Heart left ventricle (tissue), 16 donors: ENCODE measurements around the gene HSD17B10. TPM values are rescaled to one million over a fixed set of nuclear protein-coding genes. Genes with fewer than 3 reads are reported as not detected.
"Not testable (repeated sequence)": the region's sequence is repeated elsewhere in the genome, so short reads cannot be mapped to it uniquely, and the experiment has no call there.

ENCODE experiments used
- ATAC-seq, 4 donors: fragments of 200-7000 bp; cut with Tn5 transposase; one replicate each; pipeline ENCODE4 v1.9.1; 2020 to 2022; ENCODE audit warnings: moderate library complexity in 4 of 4, mild to moderate bottlenecking in 3 of 4, moderate number of reproducible peaks in 1 of 4
- DNase-seq, 5 donors: peaks; one replicate each; pipeline ENCODE4 v3.0.0-alpha.2; 2020
- H3K27ac ChIP-seq, 12 donors: fragments of 200-600 bp; sonication (generic) in 4 of 12; one replicate each; pipeline versions ENCODE4 v1.5.0 to v1.8.0; 2016 to 2022; ENCODE audit warnings: mild to moderate bottlenecking in 2 of 12
- H3K27me3 ChIP-seq, 9 donors: fragments of 200-600 bp; sonication (generic) in 2 of 9; one replicate each; pipeline versions ENCODE4 v1.5.1 to v1.8.0; 2016 to 2022; ENCODE audit warnings: mild to moderate bottlenecking in 3 of 9
- H3K36me3 ChIP-seq, 9 donors: fragments of 200-600 bp; sonication (generic) in 2 of 9; one replicate each; pipeline versions ENCODE4 v1.5.0 to v1.8.0; 2018 to 2022; ENCODE audit warnings: mild to moderate bottlenecking in 2 of 9
- H3K4me1 ChIP-seq, 12 donors: fragments of 200-600 bp; sonication (generic) in 4 of 12; one replicate each; pipeline versions ENCODE4 v1.5.0 to v1.8.0; 2016 to 2022; ENCODE audit warnings: mild to moderate bottlenecking in 3 of 12
- H3K4me3 ChIP-seq, 12 donors: fragments of 200-600 bp; sonication (generic) in 4 of 12; one replicate each; pipeline versions ENCODE4 v1.5.0 to v1.8.0; 2017 to 2022; ENCODE audit warnings: mild to moderate bottlenecking in 9 of 12, moderate library complexity in 4 of 12
- H3K9me3 ChIP-seq, 12 donors: fragments of 200-600 bp; sonication (generic) in 4 of 12; one replicate each; pipeline versions ENCODE4 v1.5.0 to v1.8.0; 2016 to 2022; ENCODE audit warnings: mild to moderate bottlenecking in 1 of 12
- POLR2A ChIP-seq, 2 donors: fragments of 450-650 bp; IDR thresholded peaks; one replicate each; pipeline ENCODE4 v1.6.1; 2017; ENCODE audit warnings: antibody characterized with exemption in 2 of 2, mild to moderate bottlenecking in 2 of 2, moderate library complexity in 2 of 2
- WGBS, 4 donors: extraction: QIAGEN DNeasy Blood & Tissue Kit in 2 of 4; methylation state at CpG; one replicate each; pipeline versions ENCODE4 v1.1.5 to v1.1.7; 2013 to 2018; 5-methylcytosine and 5-hydroxymethylcytosine counted together
- intact Hi-C, 10 donors: fragments of 100-400 bp; cut with DNase I; formaldehyde crosslinking; loops; one replicate each; pipeline versions ENCODE4 v1.11.1 to v1.14.2; 2022
- polyA plus RNA-seq, 2 donors: library from polyadenylated mRNA; stranded (reverse); fragments of 200-250 nt; gene quantifications; one replicate each; pipeline ENCODE4 v1.2.3, GENCODE V29; 2013
- total RNA-seq, 9 donors: library from RNA; depleted of rRNA in 2 of 9; stranded (reverse); fragments of >200 nt in 2 of 9; fragmentation: NEBNext Ultra II Directional in 3 of 9; extraction: Animal tissue kit (Norgen Biotek cat#: 25700) in 3 of 9; gene quantifications; one replicate each; pipeline versions ENCODE4 v1.1.0 to v1.2.4, GENCODE V29; 2016 to 2023
- TF ChIP-seq, protein P1 (sequence below), 12 donors: fragments of 200-600 bp; sonication (generic) in 4 of 12; IDR thresholded peaks; one replicate each; pipeline versions ENCODE4 v1.5.0 to v1.8.0; 2018 to 2022; ENCODE audit warnings: antibody characterized with exemption in 12 of 12, mild to moderate bottlenecking in 5 of 12
- donor health status: ischemic (EF 13 %, LVEDD 7.1; RV severe dilation, severe dysfunction).
- donor health status: healthy with polysubstance abuse.
- donor health status: DM: no; HTN: yes; CAD: no.
- donor health status: DM: no; HTN: no; CAD: no.
- donor health status: ischemic (EF 25% LVEDD 6.9; RV normal size, moderate dysfunction).
- donor health status: ischemic (EF 25% LVEDD 5.7; RV mildly dilated, moderate dysfunction).
- donor health status: healthy.
- donor health status: DM: yes; HTN: yes; CAD: no.
- donor health status: ischemic (EF 35%, LVEDD 5.7; RV mildly dilated, moderate dysfunction).
- donor health status: nonischemic (EF 11% LVEDD 7.7; RV severe dilation, severe dysfunction).
- donor health status: DM: yes; HTN: yes; CAD: no.
- donor health status: PGD.
- donor health status: ischemic (EF 29% LVEDD 5.4; RV normal size, mild dysfunction).
- donor health status: nonischemic (EF 23%, LVEDD 6.1; RV moderate dilation, normal function).

The HSD17B10 gene
- total and polyA plus RNA-seq, 11 donors = 49.7 to 169 (median 94.3) TPM

DNA sequence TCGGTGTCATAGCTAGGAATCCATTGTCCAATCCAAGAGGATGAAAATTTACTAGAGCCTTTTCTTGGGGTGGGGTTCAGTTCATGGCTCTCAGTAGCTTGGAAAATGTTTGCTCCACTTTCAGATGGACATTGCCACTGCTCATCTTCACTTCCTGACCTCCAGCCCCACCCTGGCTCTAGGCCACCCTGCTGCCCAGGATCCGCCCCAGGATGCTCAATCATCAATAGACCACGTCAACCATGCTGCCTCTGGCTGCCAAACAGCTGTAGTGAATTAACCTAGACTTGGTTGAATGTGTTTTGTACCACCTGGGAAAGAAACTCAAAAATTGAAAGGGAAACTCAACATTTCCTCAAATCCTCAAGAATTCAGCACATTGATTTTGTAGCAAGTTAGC, 37.2 kb upstream of the HSD17B10 start:
- H3K4me1 ChIP-seq = no peaks in the 10 kb centered on the region
- ATAC-seq (no peak), DNase-seq (no peak)
- no peaks in the 10 kb centered on the region for H3K36me3 ChIP-seq
- peaks cover 0 to 35% (median 0%) of the 10 kb centered on the region in 9 donors for H3K27me3 ChIP-seq
- no peak overlapping the region for H3K4me3 ChIP-seq
- H3K9me3 ChIP-seq = no peaks in the 10 kb centered on the region
- TF ChIP-seq, protein P1, sequence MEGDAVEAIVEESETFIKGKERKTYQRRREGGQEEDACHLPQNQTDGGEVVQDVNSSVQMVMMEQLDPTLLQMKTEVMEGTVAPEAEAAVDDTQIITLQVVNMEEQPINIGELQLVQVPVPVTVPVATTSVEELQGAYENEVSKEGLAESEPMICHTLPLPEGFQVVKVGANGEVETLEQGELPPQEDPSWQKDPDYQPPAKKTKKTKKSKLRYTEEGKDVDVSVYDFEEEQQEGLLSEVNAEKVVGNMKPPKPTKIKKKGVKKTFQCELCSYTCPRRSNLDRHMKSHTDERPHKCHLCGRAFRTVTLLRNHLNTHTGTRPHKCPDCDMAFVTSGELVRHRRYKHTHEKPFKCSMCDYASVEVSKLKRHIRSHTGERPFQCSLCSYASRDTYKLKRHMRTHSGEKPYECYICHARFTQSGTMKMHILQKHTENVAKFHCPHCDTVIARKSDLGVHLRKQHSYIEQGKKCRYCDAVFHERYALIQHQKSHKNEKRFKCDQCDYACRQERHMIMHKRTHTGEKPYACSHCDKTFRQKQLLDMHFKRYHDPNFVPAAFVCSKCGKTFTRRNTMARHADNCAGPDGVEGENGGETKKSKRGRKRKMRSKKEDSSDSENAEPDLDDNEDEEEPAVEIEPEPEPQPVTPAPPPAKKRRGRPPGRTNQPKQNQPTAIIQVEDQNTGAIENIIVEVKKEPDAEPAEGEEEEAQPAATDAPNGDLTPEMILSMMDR (IDR thresholded peaks at IDR 0.05) = no peak
- TF ChIP-seq POLR2A (IDR thresholded peaks at IDR 0.05) = no peak
- intact Hi-C loops = no loop called here
- WGBS, 4 donors = 60 to 76% (median 72%) methylated on average over 3 of the region's 3 CpGs
- H3K27ac ChIP-seq = no peak overlapping the region

DNA sequence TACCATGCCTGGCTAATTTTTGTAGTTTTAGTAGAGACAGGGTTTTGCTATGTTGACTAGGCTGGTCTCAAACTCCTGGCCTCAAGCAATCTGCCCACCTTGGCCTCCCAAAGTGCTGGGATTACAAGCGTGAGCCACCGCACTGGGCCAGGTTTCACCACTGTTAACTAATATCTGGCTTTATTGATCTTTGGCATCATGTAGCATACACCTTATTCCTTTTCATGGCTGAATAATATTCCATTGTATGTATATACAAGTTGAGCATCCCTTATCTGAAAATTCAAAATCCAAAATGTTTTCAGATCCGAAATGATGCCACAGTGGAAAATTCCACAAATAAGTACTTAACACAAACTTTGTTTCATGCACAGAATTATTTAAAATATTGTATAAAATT, 34.5 kb upstream of the HSD17B10 start:
- H3K4me1 ChIP-seq, H3K27ac ChIP-seq, DNase-seq, ATAC-seq, H3K36me3 ChIP-seq, H3K9me3 ChIP-seq, H3K4me3 ChIP-seq, intact Hi-C loops: not testable (repeated sequence)
- 85 to 95% (median 89%) methylated on average over 3 of the region's 3 CpGs for WGBS, 4 donors
- H3K27me3 ChIP-seq = peaks cover 0 to 28% (median 0%) of the 10 kb centered on the region in 9 donors

DNA sequence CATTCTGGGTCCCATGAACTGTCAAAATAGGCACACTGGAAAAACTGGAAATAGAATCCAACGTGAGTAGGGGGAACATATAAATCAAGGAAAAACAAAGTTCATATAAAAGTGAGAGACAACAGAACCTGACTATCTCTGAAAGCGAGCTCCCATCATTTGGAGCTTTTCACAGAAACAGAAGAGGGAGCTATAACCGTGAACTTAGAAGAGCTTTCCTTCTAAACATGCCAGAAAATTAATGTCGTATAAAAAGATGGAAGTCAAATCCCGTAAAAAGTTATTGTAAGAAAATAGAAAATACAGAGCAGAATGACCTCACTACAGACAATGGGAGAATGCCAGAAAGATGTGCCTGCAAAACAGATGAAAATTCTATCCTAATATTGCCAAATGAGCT, 23.9 kb upstream of the HSD17B10 start:
- no peaks in the 10 kb centered on the region for H3K9me3 ChIP-seq
- TF ChIP-seq, protein P1 (IDR thresholded peaks at IDR 0.05) = no peak
- TF ChIP-seq POLR2A (IDR thresholded peaks at IDR 0.05) = no peak
- no peaks in the 10 kb centered on the region for H3K36me3 ChIP-seq
- DNase-seq (no peak), ATAC-seq (no peak)
- intact Hi-C loops = no loop called here
- no peak overlapping the region for H3K27ac ChIP-seq
- H3K27me3 ChIP-seq = peaks cover 0 to 46% (median 0%) of the 10 kb centered on the region in 9 donors
- H3K4me3 ChIP-seq = no peak overlapping the region
- H3K4me1 ChIP-seq = no peaks in the 10 kb centered on the region
- 43 to 52% (median 48%) methylated on average over 5 of the region's 5 CpGs for WGBS, 4 donors

DNA sequence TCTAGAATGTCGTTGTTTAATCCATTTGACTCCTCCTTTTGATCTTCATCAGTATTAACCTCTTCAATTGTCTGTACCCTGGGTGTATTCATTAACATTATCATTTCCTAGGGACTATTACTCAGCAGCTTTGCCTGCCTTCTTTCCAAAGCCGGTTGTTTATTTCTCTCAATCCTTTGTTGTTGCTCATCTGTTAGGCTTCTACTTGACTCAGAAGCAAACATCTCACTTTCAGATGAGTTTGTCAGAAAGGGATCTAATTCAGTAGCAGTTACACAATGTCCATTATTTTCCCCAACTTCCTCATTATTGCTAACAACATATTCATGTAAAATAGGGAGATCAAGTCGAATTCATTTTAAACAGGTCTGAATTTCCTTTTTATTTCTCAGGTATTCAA, 22.1 kb upstream of the HSD17B10 start:
- ATAC-seq (no peak), DNase-seq (no peak)
- intact Hi-C loops = no loop called here
- Histone ChIP-seq H3K4me1 (no peaks in the 10 kb centered on the region), H3K27me3 (peaks cover 0 to 49% (median 0%) of the 10 kb centered on the region in 9 donors), H3K9me3 (no peaks in the 10 kb centered on the region), H3K36me3 (no peaks in the 10 kb centered on the region), H3K27ac (no peak overlapping the region), H3K4me3 (no peak overlapping the region)
- WGBS, 4 donors = 55 to 72% (median 64%) methylated on average over 3 of the region's 3 CpGs
- TF ChIP-seq, protein P1 (IDR thresholded peaks at IDR 0.05) = no peak
- TF ChIP-seq POLR2A (IDR thresholded peaks at IDR 0.05) = no peak

DNA sequence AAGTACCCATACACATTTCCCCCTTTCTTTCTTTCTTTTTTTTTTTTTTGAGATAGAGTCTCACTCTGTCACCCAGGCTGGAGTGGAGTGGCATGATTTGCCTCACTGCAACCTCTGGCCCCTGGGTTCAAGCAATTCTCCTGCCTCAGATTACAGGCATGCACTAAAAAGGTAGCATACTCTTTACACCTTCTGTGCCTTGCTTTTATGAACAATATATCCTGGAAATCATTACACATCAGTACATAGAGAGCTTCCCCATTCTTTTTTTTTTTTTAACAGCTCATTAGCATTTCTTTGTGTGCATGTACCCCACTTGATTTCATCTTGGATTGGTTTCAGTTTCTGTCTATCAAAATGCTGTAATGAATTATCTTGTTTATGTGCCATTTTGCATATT, 18.6 kb upstream of the HSD17B10 start:
- Histone ChIP-seq H3K9me3 (no peaks in the 10 kb centered on the region), H3K27me3 (peaks cover 0 to 52% (median 0%) of the 10 kb centered on the region in 9 donors), H3K4me3 (no peak overlapping the region), H3K36me3 (no peaks in the 10 kb centered on the region), H3K27ac (no peak overlapping the region), H3K4me1 (no peaks in the 10 kb centered on the region)
- DNase-seq (no peak), ATAC-seq (no peak)
- intact Hi-C loops = no loop called here
- no peak for TF ChIP-seq POLR2A (IDR thresholded peaks at IDR 0.05)
- TF ChIP-seq, protein P1 (IDR thresholded peaks at IDR 0.05) = no peak
